GM23248 (cell line): Measurements from ENCODE around the gene SIT1. TPM values are rescaled to one million over a fixed set of nuclear protein-coding genes. Genes with fewer than 3 reads are reported as not detected.

Experiments used
- DNase-seq: peaks from one replicate; pipeline ENCODE4 v3.0.0-alpha.2; 2015
- H2AFZ ChIP-seq: fragments of 200-600 bp; sonication (generic); 2 replicates; pipeline ENCODE4 v1.6.1; 2016; ENCODE audit warnings: antibody characterized with exemption
- H3F3A ChIP-seq: fragments of 200-600 bp; sonication (generic); 2 replicates; pipeline ENCODE4 v1.6.1; 2016; ENCODE audit warnings: mild to moderate bottlenecking, antibody characterized with exemption, mixed run types; ENCODE audit not compliant: insufficient read depth
- H3K27ac ChIP-seq: fragments of 200-600 bp; sonication (generic); 2 replicates; pipeline ENCODE4 v1.5.1; 2016; ENCODE audit warnings: mild to moderate bottlenecking
- H3K27me3 ChIP-seq: fragments of 200-600 bp; sonication (generic); replicated peaks from 2 replicates; pipeline ENCODE4 v1.6.1; 2016; ENCODE audit warnings: mild to moderate bottlenecking; ENCODE audit not compliant: insufficient read depth
- H3K36me3 ChIP-seq: fragments of 200-600 bp; sonication (generic); 2 replicates; pipeline ENCODE4 v1.6.1; 2016; ENCODE audit warnings: low read depth, mild to moderate bottlenecking
- H3K4me1 ChIP-seq: fragments of 200-600 bp; sonication (generic); 2 replicates; pipeline ENCODE4 v1.6.1; 2016; ENCODE audit warnings: mild to moderate bottlenecking; ENCODE audit not compliant: insufficient read depth
- H3K4me2 ChIP-seq: fragments of 200-600 bp; sonication (generic); one replicate; pipeline ENCODE4 v1.6.1; 2016; ENCODE audit warnings: mild to moderate bottlenecking; ENCODE audit not compliant: unreplicated experiment
- H3K4me3 ChIP-seq: fragments of 200-600 bp; sonication (generic); 2 replicates; pipeline ENCODE4 v1.5.1; 2016; ENCODE audit warnings: mild to moderate bottlenecking
- H3K79me2 ChIP-seq: fragments of 200-600 bp; sonication (generic); 2 replicates; pipeline ENCODE4 v1.6.1; 2016; ENCODE audit warnings: mild to moderate bottlenecking; ENCODE audit not compliant: insufficient read depth
- H3K9ac ChIP-seq: fragments of 200-600 bp; sonication (generic); 2 replicates; pipeline ENCODE4 v1.6.1; 2016; ENCODE audit warnings: mild to moderate bottlenecking
- H3K9me2 ChIP-seq: fragments of 200-600 bp; sonication (generic); 2 replicates; pipeline ENCODE4 v1.6.1; 2016; ENCODE audit warnings: mixed run types, mild to moderate bottlenecking, moderate library complexity; ENCODE audit not compliant: insufficient read depth
- H3K9me3 ChIP-seq: fragments of 200-600 bp; sonication (generic); one replicate; pipeline ENCODE4 v1.6.1; 2017; ENCODE audit warnings: low read depth
- H4K20me1 ChIP-seq: fragments of 200-600 bp; sonication (generic); 2 replicates; pipeline ENCODE4 v1.6.0; 2016; ENCODE audit not compliant: insufficient read depth
- EZH2 ChIP-seq: fragments of 200-600 bp; sonication (generic); IDR thresholded peaks from 2 replicates; pipeline ENCODE4 v1.6.1; 2018; ENCODE audit warnings: antibody characterized with exemption, mild to moderate bottlenecking; ENCODE audit not compliant: insufficient read depth, poor library complexity, severe bottlenecking
- EZH2phosphoT487 ChIP-seq: fragments of 200-600 bp; sonication (generic); IDR thresholded peaks from 2 replicates; pipeline ENCODE4 v1.6.1; 2018; ENCODE audit warnings: antibody characterized with exemption, moderate library complexity, mild to moderate bottlenecking, low read depth; ENCODE audit not compliant: insufficient read depth
- WGBS, 2 experiments: methylation state at CpG; one replicate each; pipeline ENCODE4 v1.1.6; 2015 to 2017; ENCODE audit warnings: low lambda C conversion rate in 2 of 2, low coverage in 1 of 2; ENCODE audit errors: missing lambda C conversion rate in 2 of 2; 5-methylcytosine and 5-hydroxymethylcytosine counted together
- in situ Hi-C: fragments of 300-500 bp; cut with MboI; formaldehyde crosslinking; loops from 2 replicates; pipeline ENCODE4 v1.15.0; 2020
- polyA plus RNA-seq: library from polyadenylated mRNA; unstranded; fragments of >200 nt; fragmentation: Nextera tagmentation; extraction: Ambion mirVana; gene quantifications from 2 replicates; pipeline ENCODE4 v1.2.1, GENCODE V29; 2016
- total RNA-seq: library from RNA; depleted of rRNA; stranded (reverse); fragments of >200 nt; shearing (Covaris generic); gene quantifications from 2 replicates; pipeline ENCODE4 v1.2.3, GENCODE V29; 2014

SIT1 gene
- total and polyA plus RNA-seq, 2 experiments from 2014 or later: not detected

DNA sequence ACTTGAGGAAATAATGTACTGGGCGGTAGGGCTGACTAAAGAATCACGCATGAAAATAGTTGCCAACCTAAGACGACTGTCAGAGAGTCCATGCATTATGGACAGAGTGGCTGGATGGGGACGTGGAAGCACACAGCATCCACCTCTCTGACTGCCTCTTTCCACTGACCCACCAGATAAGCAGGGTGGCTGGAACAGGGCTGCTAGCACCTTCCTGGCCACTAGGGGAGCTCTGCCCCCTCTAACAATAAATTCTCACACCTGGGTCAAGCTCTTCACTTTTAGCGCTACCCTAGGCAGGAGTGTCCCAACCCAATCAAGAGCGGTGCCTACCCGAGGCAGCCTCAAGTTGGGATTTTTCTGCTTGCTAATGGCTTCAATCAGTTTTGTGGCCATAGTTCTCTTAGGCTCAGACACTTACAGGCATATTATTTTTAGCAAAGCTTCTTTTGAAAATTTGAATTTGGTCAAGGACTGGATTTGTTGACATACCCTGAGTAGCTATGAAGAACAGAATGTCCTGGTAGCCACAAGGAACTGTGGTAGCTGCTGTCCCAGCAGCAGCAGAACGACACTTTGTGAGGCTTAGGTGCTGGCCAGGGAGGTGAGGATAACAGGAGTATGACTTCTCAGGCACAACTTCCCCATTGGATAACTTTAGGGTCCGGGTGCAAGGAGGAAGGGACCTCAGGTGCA, 45.9 kb upstream of the SIT1 start:
- in situ Hi-C loops: no loop called here

DNA sequence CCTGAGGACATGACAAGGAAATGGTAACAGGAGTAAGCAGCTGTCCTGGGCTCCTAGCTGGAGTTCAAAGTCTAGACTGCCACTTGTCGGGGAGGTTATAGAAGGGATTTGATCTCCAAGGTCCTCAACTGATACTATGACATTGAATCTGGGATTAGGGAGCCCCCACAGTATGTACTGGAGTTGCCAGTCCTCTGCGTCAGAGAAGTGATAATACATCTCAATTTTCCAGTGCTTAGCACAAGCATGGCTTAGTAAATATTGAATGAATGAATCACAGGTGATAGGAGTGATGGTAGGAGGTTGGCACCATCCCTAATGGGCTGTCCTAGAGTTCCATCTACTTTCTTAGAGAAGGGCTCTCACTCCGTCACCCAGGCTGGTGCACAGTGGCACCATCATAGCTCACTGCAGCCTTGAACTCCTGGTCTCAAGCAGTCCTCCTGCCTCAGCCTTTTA, 45.2 kb upstream of the SIT1 start:
- Histone ChIP-seq H3K9me2 (no peaks in the 10 kb centered on the region), H2AFZ (no peak overlapping the region), H3K9me3 (no peaks in the 10 kb centered on the region), H4K20me1 (no peaks in the 10 kb centered on the region), H3K27me3 (no peaks in the 10 kb centered on the region), H3K4me3 (no peak overlapping the region), H3F3A (peaks cover 90% of the 10 kb centered on the region), H3K4me2 (no peak overlapping the region), H3K4me1 (peaks cover 28% of the 10 kb centered on the region), H3K36me3 (peaks cover 53% of the 10 kb centered on the region), H3K9ac (0 out of 2 replicates have a peak overlapping the region, but pooled peaks have one; percentile 64), H3K79me2 (peaks cover 14% of the 10 kb centered on the region), H3K27ac (peak overlapping the region; percentile 86)
- TF ChIP-seq EZH2phosphoT487: no peak
- no peak for TF ChIP-seq EZH2
- 95 to 96% methylated on average over 3 of the region's 3 CpGs for WGBS, 2 experiments
- in situ Hi-C loops: no loop called here
- peak; percentile 33 for DNase-seq

More for the DNA sequence above, 45.9 kb upstream of the SIT1 start:
- Histone ChIP-seq H3K79me2 (peaks cover 21% of the 10 kb centered on the region), H3K27ac (peak overlapping the region; percentile 86), H3F3A (peaks cover 91% of the 10 kb centered on the region), H2AFZ (no peak overlapping the region), H3K4me2 (no peak overlapping the region), H3K9me3 (no peaks in the 10 kb centered on the region), H3K9me2 (no peaks in the 10 kb centered on the region), H3K9ac (no peak overlapping the region), H3K4me3 (no peak overlapping the region), H4K20me1 (no peaks in the 10 kb centered on the region), H3K4me1 (peaks cover 24% of the 10 kb centered on the region), H3K27me3 (no peaks in the 10 kb centered on the region), H3K36me3 (peaks cover 60% of the 10 kb centered on the region)
- TF ChIP-seq EZH2: no peak
- TF ChIP-seq EZH2phosphoT487: no peak
- peak; percentile 66 for DNase-seq
- WGBS, 2 experiments: 59 to 62% methylated on average over 9 of the region's 9 CpGs

DNA sequence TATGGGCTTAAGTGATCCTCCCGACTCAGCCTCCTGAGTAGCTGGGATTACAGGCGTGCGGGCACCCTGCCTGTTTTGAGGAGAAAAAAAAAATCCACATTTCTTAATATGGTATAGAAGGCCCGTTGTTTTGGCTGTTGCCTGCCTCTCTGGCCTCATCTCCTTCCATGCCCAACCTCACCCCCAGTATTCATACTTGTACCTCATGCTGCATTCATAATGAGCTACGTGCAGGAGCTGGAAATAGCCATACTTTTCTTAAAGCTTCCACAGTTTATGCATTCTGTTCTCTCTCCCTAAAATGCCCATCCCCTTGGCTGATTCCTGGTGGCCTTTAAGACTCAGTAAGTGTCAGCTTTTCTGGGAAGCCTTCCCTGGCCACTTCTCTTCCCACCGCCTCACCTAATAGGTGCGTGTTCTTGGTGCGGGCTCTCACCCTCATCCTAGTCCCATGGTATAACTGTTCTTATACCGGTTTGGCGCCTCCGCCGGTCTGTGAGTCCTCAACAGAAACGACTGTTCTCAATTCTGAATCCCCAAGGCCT, 41.1 kb upstream of the SIT1 start:
- H3K9me3 ChIP-seq: no peaks in the 10 kb centered on the region
- in situ Hi-C loops: no loop called here
- H2AFZ ChIP-seq: no peak overlapping the region
- H3K4me1 ChIP-seq: peaks cover 42% of the 10 kb centered on the region
- peak overlapping the region; percentile 89 for H3K4me2 ChIP-seq
- WGBS, 2 experiments: 81 to 84% methylated on average over 13 of the region's 13 CpGs
- no peaks in the 10 kb centered on the region for H3K27me3 ChIP-seq
- peaks cover 16% of the 10 kb centered on the region; the same call in 1 of the 2 replicates for H4K20me1 ChIP-seq
- H3K9ac ChIP-seq: peak overlapping the region; percentile 94
- TF ChIP-seq EZH2phosphoT487: no peak
- TF ChIP-seq EZH2: no peak
- DNase-seq: peak; percentile 33
- H3K4me3 ChIP-seq: peak overlapping the region; percentile 98
- peak overlapping the region; percentile 89 for H3K27ac ChIP-seq
- H3K9me2 ChIP-seq: no peaks in the 10 kb centered on the region
- H3K36me3 ChIP-seq: peaks cover 19% of the 10 kb centered on the region
- H3K79me2 ChIP-seq: peaks cover 37% of the 10 kb centered on the region
- peaks cover 72% of the 10 kb centered on the region for H3F3A ChIP-seq

DNA sequence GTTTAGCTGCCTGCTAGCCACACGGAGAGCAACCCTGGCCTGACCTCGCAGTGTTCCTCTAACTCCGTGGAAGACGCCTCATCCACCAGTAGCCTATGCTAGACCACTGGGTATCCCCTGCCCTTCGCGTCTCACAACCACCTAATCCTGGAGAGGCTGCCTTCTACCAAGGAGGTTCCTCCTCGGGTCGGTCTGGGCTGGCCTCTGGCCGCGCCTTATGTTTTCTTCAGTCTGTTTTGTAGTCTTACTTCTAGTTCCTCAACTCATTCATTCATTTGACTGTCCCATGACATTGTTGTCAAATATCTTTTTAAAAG, 40.6 kb upstream of the SIT1 start:
- Histone ChIP-seq H3K9me3 (no peaks in the 10 kb centered on the region), H3K4me2 (peak overlapping the region; percentile 89), H3K9ac (peak overlapping the region; percentile 94), H2AFZ (peak overlapping the region; percentile 44), H3F3A (peaks cover 72% of the 10 kb centered on the region), H4K20me1 (peaks cover 21% of the 10 kb centered on the region), H3K9me2 (no peaks in the 10 kb centered on the region), H3K27me3 (no peaks in the 10 kb centered on the region), H3K79me2 (peaks cover 43% of the 10 kb centered on the region), H3K4me1 (peaks cover 47% of the 10 kb centered on the region), H3K36me3 (peaks cover 19% of the 10 kb centered on the region), H3K27ac (peak overlapping the region; percentile 89), H3K4me3 (peak overlapping the region; percentile 98)
- WGBS, 2 experiments: 33 to 34% methylated on average over 8 to 10 of the region's 10 CpGs
- no peak for TF ChIP-seq EZH2phosphoT487
- no peak for TF ChIP-seq EZH2
- no peak for DNase-seq
- in situ Hi-C loops: no loop called here
